Suprapubic skin (tissue), 4 donors: Measurements from ENCODE around the gene DLGAP4. TPM values are rescaled to one million over a fixed set of nuclear protein-coding genes. Genes with fewer than 3 reads are reported as not detected.

Experiments used
- DNase-seq, 2 donors: peaks; one replicate each; pipeline ENCODE4 v3.0.0-alpha.2; 2019; ENCODE audit warnings: low spot score in 2 of 2
- H3K27ac ChIP-seq: fragments of 200-600 bp; sonication (generic); one replicate; pipeline ENCODE4 v1.5.1; 2019
- H3K27me3 ChIP-seq: fragments of 200-600 bp; sonication (generic); one replicate; pipeline ENCODE4 v1.5.1; 2019
- H3K36me3 ChIP-seq: fragments of 200-600 bp; sonication (generic); one replicate; pipeline ENCODE4 v1.5.1; 2019
- H3K4me1 ChIP-seq: fragments of 200-600 bp; sonication (generic); one replicate; pipeline ENCODE4 v1.5.1; 2019
- H3K4me3 ChIP-seq: fragments of 200-600 bp; sonication (generic); one replicate; pipeline ENCODE4 v1.5.1; 2019; ENCODE audit warnings: mild to moderate bottlenecking
- H3K9me3 ChIP-seq: fragments of 200-600 bp; sonication (generic); one replicate; pipeline ENCODE4 v1.5.1; 2019
- CTCF ChIP-seq, 2 donors: fragments of 200-600 bp in 1 of 2; fragments of 450-650 bp in 1 of 2; sonication (generic) in 1 of 2; IDR thresholded peaks; one replicate each; pipeline ENCODE4 v1.5.1; 2016 to 2019; ENCODE audit warnings: antibody characterized with exemption in 2 of 2, mild to moderate bottlenecking in 1 of 2, moderate library complexity in 1 of 2
- EP300 ChIP-seq: sonication (generic); formaldehyde crosslinking; IDR thresholded peaks from one replicate; pipeline ENCODE4 v1.6.1; 2017; ENCODE audit warnings: antibody characterized with exemption
- POLR2A ChIP-seq, 2 donors: fragments of 450-650 bp; IDR thresholded peaks; one replicate each; pipeline ENCODE4 v1.6.1; 2017; ENCODE audit warnings: antibody characterized with exemption in 2 of 2, mild to moderate bottlenecking in 2 of 2, moderate library complexity in 2 of 2
- POLR2AphosphoS5 ChIP-seq, 3 donors: sonication (generic); formaldehyde crosslinking; IDR thresholded peaks; one replicate each; pipeline ENCODE4 v1.6.1; 2017; ENCODE audit warnings: antibody characterized with exemption in 3 of 3
- WGBS: methylation state at CpG from one replicate; pipeline ENCODE4 v1.1.5; 2018; 5-methylcytosine and 5-hydroxymethylcytosine counted together
- total RNA-seq, 4 donors: library from RNA; depleted of rRNA; stranded (reverse); fragments of >200 nt; gene quantifications; one replicate each; pipeline ENCODE4 v1.1.0, GENCODE V29; 2016

The DLGAP4 gene
- total RNA-seq, 4 donors from 2014 or later = 69.5 to 120 (median 96.8) TPM

DNA sequence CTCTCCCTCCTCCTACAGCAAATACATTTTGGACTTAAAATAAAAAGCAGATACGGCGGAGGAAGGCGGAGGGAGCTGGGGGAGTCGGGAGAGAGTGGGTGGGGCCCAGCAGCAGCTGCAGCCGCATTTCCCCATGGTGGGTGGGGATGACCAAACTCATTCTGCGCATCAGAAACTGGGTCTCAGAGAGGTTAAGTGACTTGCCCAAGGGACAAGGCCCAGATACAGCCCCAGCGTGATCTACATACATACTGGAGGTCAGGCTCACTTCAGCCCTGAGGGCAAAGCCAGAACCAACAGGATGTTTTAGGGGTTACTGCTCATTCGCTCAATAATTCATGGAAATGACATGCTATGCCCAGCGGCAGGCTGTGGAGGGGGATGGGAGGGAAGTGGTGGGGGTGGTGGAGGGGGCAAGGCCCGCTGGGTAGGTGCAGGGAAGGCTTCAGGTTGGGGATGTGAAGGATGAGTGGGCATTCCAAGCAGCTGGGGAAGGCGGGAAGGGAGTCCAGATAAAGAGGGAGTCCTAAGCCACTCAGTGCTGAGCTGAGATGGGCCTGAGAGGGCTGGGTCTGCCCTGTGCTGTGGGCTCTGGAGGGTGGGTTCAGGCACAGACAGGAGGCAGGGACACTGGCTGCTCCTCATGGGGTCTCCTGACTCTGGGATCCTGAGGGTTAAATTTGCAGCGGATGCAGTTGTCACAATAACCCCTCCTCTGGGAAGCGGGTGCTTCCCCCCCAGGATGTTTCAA, 31.0 kb downstream of the DLGAP4 start:
- Histone ChIP-seq H3K4me1 (no peaks in the 10 kb centered on the region), H3K36me3 (no peaks in the 10 kb centered on the region), H3K27ac (no peak overlapping the region), H3K9me3 (no peaks in the 10 kb centered on the region), H3K4me3 (no peak overlapping the region), H3K27me3 (peaks cover 82% of the 10 kb centered on the region)
- no peak for DNase-seq
- no peak for TF ChIP-seq POLR2AphosphoS5 (IDR thresholded peaks at IDR 0.05)
- no peak for TF ChIP-seq EP300
- no peak for TF ChIP-seq CTCF (IDR thresholded peaks at IDR 0.05)
- TF ChIP-seq POLR2A (IDR thresholded peaks at IDR 0.05) = no peak
- WGBS = 27% methylated on average over 11 of the region's 13 CpGs

DNA sequence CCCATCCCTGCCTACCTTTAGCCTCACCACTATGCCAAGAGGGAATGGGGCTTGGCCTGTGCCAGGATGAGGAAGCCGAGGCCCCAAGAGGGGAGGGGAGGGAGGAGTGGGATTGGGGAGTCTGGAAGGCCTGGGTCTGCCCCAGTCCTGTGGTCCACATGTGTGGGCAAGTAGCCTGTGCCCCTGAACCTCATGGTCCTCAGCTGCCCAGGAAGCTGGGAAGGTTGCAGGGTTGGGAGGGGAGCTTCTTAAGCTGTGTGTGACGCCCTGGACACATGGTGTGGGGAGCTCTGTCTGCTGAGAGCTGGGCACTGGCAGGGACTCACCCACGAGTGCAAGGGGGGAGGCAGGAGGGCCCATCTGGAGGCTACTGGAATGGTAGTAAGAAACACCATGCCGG, 31.7 kb downstream of the DLGAP4 start:
- no peak for DNase-seq
- Histone ChIP-seq H3K36me3 (no peaks in the 10 kb centered on the region), H3K9me3 (no peaks in the 10 kb centered on the region), H3K27me3 (peaks cover 77% of the 10 kb centered on the region), H3K4me1 (no peaks in the 10 kb centered on the region), H3K27ac (no peak overlapping the region), H3K4me3 (no peak overlapping the region)
- WGBS = 48% methylated on average over 2 of the region's 4 CpGs
- TF ChIP-seq EP300 (no peak), POLR2AphosphoS5 (IDR thresholded peaks at IDR 0.05) (no peak), POLR2A (IDR thresholded peaks at IDR 0.05) (no peak), CTCF (IDR thresholded peaks at IDR 0.05) (no peak)

- DNase-seq = no peak
- no peaks in the 10 kb centered on the region for H3K36me3 ChIP-seq
- 26% methylated on average over 12 of the region's 24 CpGs for WGBS
- no peak overlapping the region for H3K27ac ChIP-seq
- TF ChIP-seq EP300 = no peak
- TF ChIP-seq POLR2A (IDR thresholded peaks at IDR 0.05) = no peak
- no peak for TF ChIP-seq POLR2AphosphoS5 (IDR thresholded peaks at IDR 0.05)
- TF ChIP-seq CTCF (IDR thresholded peaks at IDR 0.05) = no peak
- H3K4me1 ChIP-seq = no peaks in the 10 kb centered on the region
- H3K9me3 ChIP-seq = no peaks in the 10 kb centered on the region
- H3K4me3 ChIP-seq = no peak overlapping the region
- peaks cover 56% of the 10 kb centered on the region for H3K27me3 ChIP-seq
Measured at GRCh38 chr20:36339646-36340592, 33.8 kb downstream of the DLGAP4 start.

DNA sequence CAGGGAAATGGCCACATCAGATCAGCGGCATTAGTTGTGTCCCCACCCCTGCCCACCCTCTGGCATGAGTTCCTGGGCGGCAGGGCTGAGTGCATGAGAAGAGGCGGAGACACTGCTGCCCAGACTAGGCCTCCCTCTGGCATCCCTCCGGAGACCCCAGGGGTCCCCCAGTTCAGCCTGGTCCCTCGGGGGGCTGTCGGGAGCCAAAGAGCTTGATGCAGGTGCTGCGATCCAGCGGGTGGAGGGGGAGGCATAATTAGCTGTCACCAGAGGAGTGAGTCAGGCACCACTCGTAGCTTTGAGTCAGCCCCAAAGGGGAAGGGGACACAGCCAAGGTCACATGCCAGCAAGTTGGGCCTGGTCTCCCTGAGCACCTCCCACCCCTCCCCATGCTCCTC, 34.5 kb downstream of the DLGAP4 start:
- WGBS = 56% methylated on average over 9 of the region's 9 CpGs
- Histone ChIP-seq H3K4me1 (no peaks in the 10 kb centered on the region), H3K27ac (no peak overlapping the region), H3K36me3 (no peaks in the 10 kb centered on the region), H3K9me3 (no peaks in the 10 kb centered on the region), H3K27me3 (peaks cover 50% of the 10 kb centered on the region), H3K4me3 (no peak overlapping the region)
- TF ChIP-seq POLR2AphosphoS5 (IDR thresholded peaks at IDR 0.05) = no peak
- no peak for TF ChIP-seq CTCF (IDR thresholded peaks at IDR 0.05)
- TF ChIP-seq POLR2A (IDR thresholded peaks at IDR 0.05) = no peak
- TF ChIP-seq EP300 = no peak
- DNase-seq = no peak
